Endothelial cell of umbilical vein (primary cell): ENCODE data around the gene DSG3. TPM values are rescaled to one million over a fixed set of nuclear protein-coding genes. Genes with fewer than 3 reads are reported as not detected.

ENCODE experiments used
- BruUV-seq: library from RNA; stranded (reverse); fragments of 400-500 nt; replicated peaks from 2 replicates; lab custom pipeline; 2021; lab: Mats Ljungman, UMichigan
- CTCF ChIA-PET: fragments of 300-600, 350-600 bp; sonication (Branson Sonifier 250); formaldehyde crosslinking; loops from one replicate; lab custom pipeline; 2021; ENCODE audit warnings: antibody characterized with exemption, inconsistent platforms; lab: Charles Lee
- POLR2A ChIA-PET: fragments of 300-600, 350-600 bp; sonication (Branson Sonifier 250); formaldehyde crosslinking; loops from one replicate; lab custom pipeline; 2021; ENCODE audit warnings: antibody characterized with exemption, inconsistent platforms; lab: Charles Lee
- DNase-seq: peaks from one replicate; pipeline ENCODE4 v3.0.0-alpha.2; 2011; ENCODE audit warnings: low read depth, low spot score
- FAIRE-seq: peaks from 2 replicates; lab custom pipeline; 2011; peaks lifted over from hg19 to GRCh38; lab: Jason Lieb, UNC
- H2AFZ ChIP-seq: 2 replicates; pipeline ENCODE4 v1.6.0; 2012; ENCODE audit warnings: low read depth, low read length, control low read depth, inconsistent platforms
- H3K27ac ChIP-seq: 2 replicates; pipeline ENCODE4 v1.5.1; 2011; ENCODE audit warnings: low read depth, mild to moderate bottlenecking, control low read depth, low read length, moderate library complexity; ENCODE audit not compliant: insufficient read depth
- H3K27me3 ChIP-seq, 2 experiments: 2 replicates each; pipeline versions ENCODE4 v1.6.0 to v1.6.1; 2011; ENCODE audit warnings: low read length in 2 of 2, mixed read lengths in 1 of 2; ENCODE audit not compliant: control insufficient read depth in 2 of 2, insufficient read depth in 2 of 2
- H3K36me3 ChIP-seq, 2 experiments: 2 replicates in 1 of 2; 3 replicates in 1 of 2; pipeline ENCODE4 v1.5.1; 2011; ENCODE audit warnings: low read length in 2 of 2, mild to moderate bottlenecking in 1 of 2, moderate library complexity in 1 of 2; ENCODE audit not compliant: control insufficient read depth in 2 of 2, insufficient read depth in 2 of 2; ENCODE audit errors: extremely low read depth in 1 of 2
- H3K4me1 ChIP-seq: 3 replicates; pipeline ENCODE4 v1.5.1; 2011; ENCODE audit warnings: mild to moderate bottlenecking, low read length; ENCODE audit not compliant: control insufficient read depth, insufficient read depth; ENCODE audit errors: extremely low read depth
- H3K4me2 ChIP-seq: 2 replicates; pipeline ENCODE4 v1.6.1; 2011; ENCODE audit warnings: low read length, control low read depth, mixed read lengths; ENCODE audit not compliant: insufficient read depth
- H3K4me3 ChIP-seq, 3 experiments: fragments of 200-600 bp in 1 of 3; sonication (generic), shearing (Covaris generic) in 1 of 3; replicated peaks in 1 of 3; 2 replicates each; pipeline ENCODE4 v1.5.1; 2011 to 2016; ENCODE audit warnings: control low read depth in 3 of 3, low read length in 3 of 3, mild to moderate bottlenecking in 2 of 3, inconsistent platforms in 1 of 3, low read depth in 1 of 3, moderate library complexity in 1 of 3; ENCODE audit not compliant: insufficient read depth in 1 of 3
- H3K79me2 ChIP-seq: 2 replicates; pipeline ENCODE4 v1.6.0; 2012; ENCODE audit warnings: low read length, inconsistent platforms; ENCODE audit not compliant: control insufficient read depth, insufficient read depth
- H3K9ac ChIP-seq: replicated peaks from 2 replicates; pipeline ENCODE3; 2011; ENCODE audit warnings: low read length, control low read depth; ENCODE audit not compliant: insufficient read depth; ENCODE audit errors: extremely low read depth
- H3K9me1 ChIP-seq: replicated peaks from 3 replicates; pipeline ENCODE4 v1.6.0; 2011; ENCODE audit warnings: mild to moderate bottlenecking, low read length; ENCODE audit not compliant: control insufficient read depth, insufficient read depth; ENCODE audit errors: extremely low read depth
- H3K9me3 ChIP-seq: replicated peaks from 2 replicates; pipeline ENCODE4 v1.5.1; 2012; ENCODE audit warnings: low read length, inconsistent platforms; ENCODE audit not compliant: control insufficient read depth, insufficient read depth
- H4K20me1 ChIP-seq: replicated peaks from 2 replicates; pipeline ENCODE3; 2011; ENCODE audit warnings: mild to moderate bottlenecking, low read length; ENCODE audit not compliant: control insufficient read depth, insufficient read depth; ENCODE audit errors: extremely low read depth
- EZH2 ChIP-seq: IDR thresholded peaks from 2 replicates; pipeline ENCODE4 v1.6.1; 2012; ENCODE audit warnings: borderline replicate concordance, low read depth, mild to moderate bottlenecking, moderate library complexity, low read length, inconsistent platforms; ENCODE audit not compliant: severe bottlenecking
- FOS ChIP-seq: IDR thresholded peaks from 2 replicates; pipeline ENCODE4 v1.6.1; 2011; ENCODE audit warnings: mild to moderate bottlenecking, low read length, moderate library complexity, borderline replicate concordance; ENCODE audit not compliant: insufficient read depth
- GATA2 ChIP-seq: IDR thresholded peaks from 2 replicates; pipeline ENCODE4 v1.7.0; 2011; ENCODE audit warnings: low read depth, mild to moderate bottlenecking, moderate library complexity, mixed read lengths, low read length; ENCODE audit not compliant: insufficient read length, insufficient read depth
- JUN ChIP-seq: IDR thresholded peaks from 2 replicates; pipeline ENCODE4 v1.6.1; 2011; ENCODE audit warnings: borderline replicate concordance, low read depth; ENCODE audit not compliant: insufficient read length, insufficient read depth
- MYC ChIP-seq: IDR thresholded peaks from one replicate; pipeline ENCODE4 v1.6.1; 2011; ENCODE audit warnings: mild to moderate bottlenecking, low read depth, low read length
- POLR2A ChIP-seq: IDR thresholded peaks from 2 replicates; pipeline ENCODE4 v1.6.1; 2012; ENCODE audit warnings: low read depth, mild to moderate bottlenecking, control low read depth, low read length
- POLR2AphosphoS5 ChIP-seq: IDR thresholded peaks from 2 replicates; pipeline ENCODE4 v1.6.1; 2012; ENCODE audit warnings: low read depth, mild to moderate bottlenecking, control low read depth, low read length, moderate library complexity; ENCODE audit not compliant: insufficient read depth
- dilution Hi-C: fragments of 300-500 bp; cut with MboI; formaldehyde crosslinking; loops from one replicate; pipeline ENCODE4 v1.15.0; 2019; ENCODE audit warnings: low sequenced_read_pairs; ENCODE audit not compliant: extremely low pct_ligation_motif_present
- intact Hi-C: fragments of 100-400 bp; cut with micrococcal nuclease; formaldehyde crosslinking; loops from one replicate; pipeline ENCODE4 v1.10.0; 2022
- polyA plus RNA-seq, 4 experiments: library from polyadenylated mRNA; depleted of rRNA in 3 of 4; stranded (reverse) in 3 of 4; unstranded in 1 of 4; fragments of >200 nt; gene quantifications; 2 replicates each; pipeline versions ENCODE4 v1.2.1 to v1.2.3, GENCODE V29; 2011 to 2012; ENCODE audit warnings: missing spikeins in 1 of 4
- total RNA-seq: library from RNA; stranded (reverse); gene quantifications from 2 replicates; pipeline ENCODE4 v1.2.3, GENCODE V29; 2021
- TF ChIP-seq, protein P1 (sequence below): IDR thresholded peaks from 2 replicates; pipeline ENCODE4 v1.6.1; 2011; ENCODE audit not compliant: insufficient read depth, insufficient read length
- TF ChIP-seq, protein P2 (sequence below), 2 donors: IDR thresholded peaks; 1 replicate in 1 of 2; 2 replicates in 1 of 2; pipeline ENCODE4 v1.5.1; 2011; ENCODE audit warnings: low read length in 2 of 2, mild to moderate bottlenecking in 2 of 2, moderate library complexity in 2 of 2, control low read depth in 1 of 2, inconsistent platforms in 1 of 2, low read depth in 1 of 2; ENCODE audit not compliant: insufficient read depth in 1 of 2; ENCODE audit errors: extremely low read depth in 1 of 2

Gene DSG3
- total and polyA plus RNA-seq, 2 donors (not counting 3 experiments of a cell fraction or from before 2014, with no cell fraction given) = 0.07 TPM; not detected in 1

GRCh38 chr18:31441493-31441892 is 6.0 kb upstream of the DSG3 start:
- Histone ChIP-seq H3K9me3 (no peaks in the 10 kb centered on the region), H3K4me2 (no peak overlapping the region), H2AFZ (no peak overlapping the region), H3K9ac (no peak overlapping the region), H3K9me1 (no peaks in the 10 kb centered on the region), H3K36me3 (no peaks in the 10 kb centered on the region), H3K4me1 (no peaks in the 10 kb centered on the region), H3K27me3 (no peaks in the 10 kb centered on the region), H3K27ac (no peak overlapping the region), H4K20me1 (no peaks in the 10 kb centered on the region), H3K79me2 (no peaks in the 10 kb centered on the region), H3K4me3 (no peak overlapping the region)
- ChIA-PET CTCF (interaction anchor here (2.6 kb wide), 1 partner anchor 11 kb away, joined by 8 read pairs; no protein-coding TSS in a partner anchor), POLR2A (no interaction called here)
- no peak for FAIRE-seq
- intact Hi-C loops (no loop called here), dilution Hi-C loops (no loop called here)
- DNase-seq = no peak
- TF ChIP-seq JUN = no peak
- TF ChIP-seq, protein P1, sequence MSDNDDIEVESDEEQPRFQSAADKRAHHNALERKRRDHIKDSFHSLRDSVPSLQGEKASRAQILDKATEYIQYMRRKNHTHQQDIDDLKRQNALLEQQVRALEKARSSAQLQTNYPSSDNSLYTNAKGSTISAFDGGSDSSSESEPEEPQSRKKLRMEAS = no peak
- no peak for TF ChIP-seq MYC
- no peak for TF ChIP-seq POLR2AphosphoS5
- TF ChIP-seq, protein P2, sequence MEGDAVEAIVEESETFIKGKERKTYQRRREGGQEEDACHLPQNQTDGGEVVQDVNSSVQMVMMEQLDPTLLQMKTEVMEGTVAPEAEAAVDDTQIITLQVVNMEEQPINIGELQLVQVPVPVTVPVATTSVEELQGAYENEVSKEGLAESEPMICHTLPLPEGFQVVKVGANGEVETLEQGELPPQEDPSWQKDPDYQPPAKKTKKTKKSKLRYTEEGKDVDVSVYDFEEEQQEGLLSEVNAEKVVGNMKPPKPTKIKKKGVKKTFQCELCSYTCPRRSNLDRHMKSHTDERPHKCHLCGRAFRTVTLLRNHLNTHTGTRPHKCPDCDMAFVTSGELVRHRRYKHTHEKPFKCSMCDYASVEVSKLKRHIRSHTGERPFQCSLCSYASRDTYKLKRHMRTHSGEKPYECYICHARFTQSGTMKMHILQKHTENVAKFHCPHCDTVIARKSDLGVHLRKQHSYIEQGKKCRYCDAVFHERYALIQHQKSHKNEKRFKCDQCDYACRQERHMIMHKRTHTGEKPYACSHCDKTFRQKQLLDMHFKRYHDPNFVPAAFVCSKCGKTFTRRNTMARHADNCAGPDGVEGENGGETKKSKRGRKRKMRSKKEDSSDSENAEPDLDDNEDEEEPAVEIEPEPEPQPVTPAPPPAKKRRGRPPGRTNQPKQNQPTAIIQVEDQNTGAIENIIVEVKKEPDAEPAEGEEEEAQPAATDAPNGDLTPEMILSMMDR (IDR thresholded peaks at IDR 0.05; ENCODE audit: extremely low read depth in 1 of 2, insufficient read depth in 1 of 2, low read depth in 1 of 2, low read length in 2 of 2) = no peak
- no peak for TF ChIP-seq EZH2
- TF ChIP-seq FOS = no peak
- TF ChIP-seq POLR2A = no peak
- no peak for TF ChIP-seq GATA2
- no TSS peak for BruUV-seq
